ENCODE data around the gene UCP3.
"Not testable (repeated sequence)": the region's sequence is repeated elsewhere in the genome, so short reads cannot be mapped to it uniquely, and the experiment has no call there.

Gene UCP3

DNA sequence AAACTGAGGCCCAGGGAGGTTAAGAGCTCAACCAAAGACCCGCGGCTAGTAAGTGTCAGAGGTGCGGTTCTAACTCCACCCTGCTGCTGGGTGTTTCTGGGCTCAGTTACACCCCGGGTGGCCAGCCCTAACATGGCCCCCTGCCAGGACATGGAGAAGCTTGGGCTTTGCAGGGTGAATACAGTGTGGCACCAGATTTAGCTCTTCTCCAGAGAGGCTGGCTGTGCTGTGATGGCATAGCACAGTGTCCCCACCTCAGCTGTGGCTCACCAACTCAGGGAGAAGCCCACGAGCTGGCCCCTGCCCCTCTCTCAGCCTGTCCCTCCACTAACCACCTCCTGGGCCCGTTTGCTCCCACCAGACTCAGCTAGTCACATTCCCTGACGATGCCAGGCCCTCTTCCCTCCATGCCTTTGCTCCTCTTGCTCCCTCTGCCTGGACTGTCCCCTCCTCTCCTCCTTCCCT is 7.0 kb downstream of the UCP3 start:
- FAIRE-seq (no peak), DNase-seq (ENCODE audit: insufficient read length, low spot score) (no peak)

- no peak for FAIRE-seq
- no peak for DNase-seq (ENCODE audit: insufficient read length, low spot score)
Observed at GRCh38 chr11:74000307-74001133, 8.4 kb downstream of the UCP3 start.

DNA sequence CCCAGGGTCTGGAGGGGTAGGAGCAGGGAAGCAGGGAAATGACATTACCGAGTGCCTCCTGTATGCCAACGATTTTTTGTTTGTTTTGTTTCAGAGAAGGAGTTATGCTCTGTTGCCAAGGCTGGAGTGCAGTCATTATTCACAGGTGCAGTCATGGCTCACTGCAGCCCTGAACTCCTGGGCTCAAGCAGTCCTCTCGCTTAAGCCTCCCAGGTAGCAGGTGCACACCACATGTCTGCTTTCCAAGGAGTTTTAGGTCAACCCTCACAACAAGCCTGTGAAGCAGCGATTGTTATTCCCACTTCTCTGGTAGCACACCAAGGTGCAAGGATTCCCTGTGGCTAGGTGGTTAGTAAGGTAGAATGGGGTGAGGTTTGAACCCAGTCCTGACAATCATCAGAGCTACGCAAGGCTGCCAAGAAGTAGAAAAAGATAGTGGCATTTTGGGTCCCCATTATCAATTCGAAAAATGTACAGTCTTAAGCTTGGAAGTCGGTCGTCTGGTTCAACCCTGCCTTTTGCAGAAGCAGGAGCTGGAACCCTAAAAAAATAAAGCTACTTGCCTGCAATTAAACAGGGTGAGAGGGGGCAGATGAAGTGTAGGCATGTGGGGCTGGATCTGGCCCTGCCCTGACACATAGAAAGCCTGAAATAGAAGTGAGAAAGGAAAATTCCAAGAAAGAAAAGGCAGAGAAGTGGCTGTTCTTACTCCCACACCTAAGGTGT is 9.1 kb downstream of the UCP3 start:
- DNase-seq (ENCODE audit: insufficient read length, low spot score) (no peak), FAIRE-seq (no peak)

DNA sequence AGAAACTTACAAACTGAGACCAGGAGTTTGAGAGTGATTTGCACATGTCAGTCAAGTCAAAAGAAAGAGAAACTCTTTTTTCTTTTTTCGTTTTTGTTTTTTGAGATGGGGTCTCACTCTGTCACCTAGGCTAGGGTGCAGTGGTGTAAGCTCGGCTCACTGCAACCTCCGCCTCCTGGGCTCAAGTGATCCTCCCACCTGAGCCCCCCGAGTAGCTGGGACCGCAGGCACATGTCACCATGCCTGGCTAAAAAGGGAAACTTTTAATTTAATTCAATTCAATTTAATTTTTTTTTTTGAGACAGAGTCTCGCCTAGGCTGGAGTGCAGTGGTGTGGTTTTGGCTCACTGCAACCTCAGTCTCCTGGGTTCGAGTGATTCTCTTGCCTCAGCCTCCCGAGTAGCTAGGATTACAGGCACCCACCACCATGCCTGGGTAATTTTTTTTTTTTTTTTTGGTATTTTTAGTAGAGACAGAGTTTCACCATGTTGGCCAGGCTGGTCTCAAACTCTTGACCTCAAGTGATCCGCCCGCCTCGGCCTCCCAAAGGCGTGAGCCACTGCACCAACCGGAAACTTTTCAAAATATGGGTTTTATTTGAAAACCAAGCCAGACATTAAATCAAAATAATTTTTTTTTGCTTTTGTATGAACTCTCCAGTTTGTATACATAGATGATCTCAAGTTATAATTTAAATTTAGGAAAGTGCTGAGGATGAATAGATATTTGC is 9.9 kb downstream of the UCP3 start:
- FAIRE-seq, result no peak

GRCh38 chr11:73997120-73997770 is 11.6 kb downstream of the UCP3 start:
- no peak for FAIRE-seq

More for the DNA sequence above, 9.9 kb downstream of the UCP3 start:
- no peak for DNase-seq (ENCODE audit: insufficient read length, low spot score)

DNA sequence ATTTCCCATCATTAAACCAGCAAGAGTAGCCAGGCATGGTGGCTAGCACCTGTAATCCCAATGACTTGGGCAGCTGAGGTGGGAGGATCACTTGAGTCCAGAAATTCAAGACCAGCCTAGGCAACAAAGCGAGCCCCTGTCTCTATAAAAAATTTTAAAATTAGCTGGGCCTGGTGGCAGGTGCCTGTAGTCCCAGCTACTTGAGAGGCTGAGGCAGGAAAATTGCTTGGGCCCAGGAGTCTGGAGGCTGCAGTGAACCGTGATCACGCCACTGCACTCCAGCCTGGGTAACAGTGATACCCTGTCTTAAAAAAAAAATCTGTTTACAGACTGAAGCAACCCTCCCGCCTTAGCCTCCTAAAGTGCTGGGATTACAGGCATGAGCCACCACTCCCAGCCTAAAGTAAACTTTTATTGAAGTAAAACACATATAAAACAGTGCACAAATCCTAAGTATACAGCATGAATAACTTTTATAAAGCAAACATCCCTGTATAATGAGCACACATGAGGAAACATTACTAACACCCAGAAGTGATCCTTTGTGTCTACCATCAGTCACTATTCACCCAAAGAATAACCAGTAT is 12.6 kb downstream of the UCP3 start:
- DNase-seq (ENCODE audit: insufficient read length, low spot score), result no peak
- FAIRE-seq, result no peak

More at GRCh38 chr11:73997120-73997770, 11.6 kb downstream of the UCP3 start:
- no peak for DNase-seq (ENCODE audit: insufficient read length, low spot score)

- no peak for DNase-seq (ENCODE audit: insufficient read length, low spot score)
Observed at GRCh38 chr11:73995731-73996130, 13.2 kb downstream of the UCP3 start.

GRCh38 chr11:73995247-73995646 is 13.6 kb downstream of the UCP3 start:
- no peak for FAIRE-seq
- DNase-seq (ENCODE audit: insufficient read length, low spot score), result no peak

More at GRCh38 chr11:73995731-73996130, 13.2 kb downstream of the UCP3 start:
- no peak for FAIRE-seq

DNA sequence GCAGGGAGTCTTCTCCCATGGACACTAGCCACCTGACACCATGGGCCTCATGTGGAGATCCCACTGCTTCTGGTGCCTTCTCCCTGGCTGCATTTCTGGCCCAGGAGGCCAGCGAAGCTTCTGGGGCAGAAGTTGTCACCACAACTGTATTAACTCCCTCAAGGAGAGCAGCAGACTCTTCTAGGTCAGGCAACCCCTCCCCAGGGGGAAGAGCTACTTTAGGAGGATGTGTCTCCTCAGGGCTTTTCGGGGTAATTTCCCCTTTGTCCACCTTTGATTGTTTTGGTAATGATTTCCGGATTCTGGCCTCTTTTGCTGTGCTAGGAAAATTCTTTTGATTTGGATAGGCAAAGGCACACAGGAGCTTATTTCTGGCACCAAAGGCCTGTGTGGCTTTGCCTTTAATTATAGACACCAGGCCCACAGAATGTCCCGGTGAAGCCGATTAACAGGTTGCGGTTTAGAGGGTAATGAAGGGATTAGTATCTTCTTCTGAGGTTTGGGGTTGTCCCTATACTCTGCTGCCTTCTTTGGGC is 17.3 kb downstream of the UCP3 start:
- DNase-seq (ENCODE audit: insufficient read length, low spot score), result no peak
- FAIRE-seq, result no peak

GRCh38 chr11:73990730-73991129 is 18.2 kb downstream of the UCP3 start:
- FAIRE-seq (no peak), DNase-seq (ENCODE audit: insufficient read length, low spot score) (no peak)

DNA sequence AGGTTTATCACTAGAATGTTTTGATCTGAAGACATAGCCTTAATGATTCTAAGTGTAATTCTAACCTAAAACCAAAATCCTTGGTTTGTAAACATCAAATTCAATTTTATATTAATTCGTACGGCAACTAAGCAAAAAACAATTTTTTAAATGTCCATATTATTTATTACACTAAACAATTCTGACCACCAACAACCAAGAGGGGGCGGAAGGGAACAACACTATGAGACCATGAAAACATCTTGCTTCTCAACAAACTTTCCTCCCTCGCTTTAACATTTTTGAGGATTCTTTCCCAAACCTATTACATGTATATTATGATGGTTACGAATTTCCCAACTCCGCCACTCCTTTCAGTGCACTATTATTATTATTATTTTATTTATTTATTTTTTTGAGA is 19.7 kb downstream of the UCP3 start:
- FAIRE-seq, result no peak

DNA sequence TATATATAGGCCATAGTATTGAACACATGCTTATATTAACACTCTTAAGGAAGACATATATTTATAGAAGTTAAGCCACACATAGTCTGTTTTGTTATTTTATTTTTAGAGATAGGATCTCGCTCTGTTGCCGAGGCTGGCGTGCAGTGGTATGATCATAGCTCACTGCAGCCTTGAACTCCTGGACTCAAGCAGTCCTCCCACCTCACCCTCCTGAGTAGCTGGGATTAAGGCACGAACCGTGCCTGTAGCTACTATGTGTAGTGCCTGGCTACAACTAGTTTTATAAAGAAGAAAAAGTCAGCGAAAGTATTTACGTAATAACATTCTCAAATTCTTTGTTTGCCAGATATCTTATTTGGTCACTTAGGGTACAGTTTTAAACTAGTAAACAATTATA is 20.7 kb downstream of the UCP3 start:
- FAIRE-seq, result no peak
- DNase-seq (ENCODE audit: insufficient read length, low spot score), result no peak

More for the DNA sequence above, 19.7 kb downstream of the UCP3 start:
- DNase-seq (ENCODE audit: insufficient read length, low spot score), result no peak

GRCh38 chr11:73985661-73986060 is 23.2 kb downstream of the UCP3 start:
- FAIRE-seq; DNase-seq (ENCODE audit: insufficient read length, low spot score): not testable (repeated sequence)

DNA sequence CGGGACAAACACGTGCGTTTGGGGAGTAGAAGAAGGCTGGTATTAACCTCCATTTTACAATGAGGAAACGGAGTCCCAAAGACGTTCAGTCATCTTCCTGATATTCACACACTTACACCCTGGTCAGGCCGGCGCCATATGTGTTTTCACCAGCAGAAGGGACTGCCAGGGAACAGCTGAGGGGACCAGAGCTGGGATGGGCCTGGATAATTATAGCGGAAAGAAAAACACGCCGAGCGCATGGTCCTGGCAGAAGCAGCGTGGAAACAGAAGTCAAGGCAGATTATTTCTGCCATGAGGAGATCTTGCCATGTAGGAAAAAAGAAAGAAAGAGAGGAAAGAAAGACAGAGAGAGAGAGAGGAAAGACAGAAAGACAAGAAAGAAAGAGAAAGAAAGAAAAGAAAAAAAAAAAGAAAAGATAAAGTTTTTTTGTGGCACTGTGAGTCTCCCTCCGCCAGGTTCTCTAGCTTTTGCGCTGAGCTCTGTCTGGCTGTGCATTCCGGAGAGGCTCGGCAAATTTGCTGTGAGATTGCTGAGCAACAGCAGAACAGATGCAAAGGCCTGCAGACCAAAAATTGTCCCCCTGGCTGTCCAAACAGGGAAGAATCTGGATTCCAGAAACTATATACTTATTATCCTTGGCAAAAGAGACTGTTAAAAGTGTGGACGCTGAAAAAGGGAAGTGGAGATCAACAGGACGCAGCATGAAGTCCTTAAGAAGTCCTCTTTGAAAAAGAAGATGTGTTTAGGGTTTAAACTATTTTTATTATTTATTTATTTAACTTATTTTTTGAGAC is 24.9 kb downstream of the UCP3 start:
- FAIRE-seq (no peak), DNase-seq (ENCODE audit: insufficient read length, low spot score) (no peak)

GRCh38 chr11:73982990-73983740 is 25.7 kb downstream of the UCP3 start:
- peak; percentile 99 for DNase-seq (ENCODE audit: insufficient read length, low spot score)

GRCh38 chr11:73982595-73982989 is 26.3 kb downstream of the UCP3 start, which contains the start of gene UCP2:
Gene UCP2, minus strand, starts transcription at chr11:73982843. Its CDS starts 4,465 bp downstream, at chr11:73978378.
- peak; percentile 91 for DNase-seq (ENCODE audit: insufficient read length, low spot score)
- FAIRE-seq, result no peak

More at GRCh38 chr11:73982990-73983740, 25.7 kb downstream of the UCP3 start:
- FAIRE-seq, result peak; percentile 97

- DNase-seq (ENCODE audit: insufficient read length, low spot score) (no peak), FAIRE-seq (no peak)
Observed at GRCh38 chr11:73981051-73981805, 27.7 kb downstream of the UCP3 start.
